Gastroesophageal sphincter (tissue), 3 donors: ENCODE data around the gene CREB1.

Experiments
- CTCF ChIP-seq, 4 experiments: fragments of 200-600 bp in 2 of 4; fragments of 450-650 bp in 2 of 4; sonication (generic) in 1 of 4; IDR thresholded peaks; one replicate each; pipeline ENCODE4 v1.5.1; 2017 to 2019; ENCODE audit warnings: antibody characterized with exemption in 4 of 4, mild to moderate bottlenecking in 2 of 4, moderate library complexity in 2 of 4
- POLR2A ChIP-seq, 2 donors: fragments of 450-650 bp; IDR thresholded peaks; one replicate each; pipeline ENCODE4 v1.6.1; 2017; ENCODE audit warnings: antibody characterized with exemption in 2 of 2, mild to moderate bottlenecking in 2 of 2, moderate library complexity in 1 of 2
- POLR2AphosphoS5 ChIP-seq: sonication (generic); formaldehyde crosslinking; IDR thresholded peaks from one replicate; pipeline ENCODE4 v1.6.1; 2017; ENCODE audit warnings: antibody characterized with exemption

GRCh38 chr2:207600231-207600630, 70.5 kb downstream of the CREB1 start:
- TF ChIP-seq CTCF (IDR thresholded peaks at IDR 0.05) = no peak
- TF ChIP-seq POLR2A (IDR thresholded peaks at IDR 0.05) = no peak
- no peak for TF ChIP-seq POLR2AphosphoS5
